Measurements from ENCODE around the gene BLOC1S3.

The BLOC1S3 gene

DNA sequence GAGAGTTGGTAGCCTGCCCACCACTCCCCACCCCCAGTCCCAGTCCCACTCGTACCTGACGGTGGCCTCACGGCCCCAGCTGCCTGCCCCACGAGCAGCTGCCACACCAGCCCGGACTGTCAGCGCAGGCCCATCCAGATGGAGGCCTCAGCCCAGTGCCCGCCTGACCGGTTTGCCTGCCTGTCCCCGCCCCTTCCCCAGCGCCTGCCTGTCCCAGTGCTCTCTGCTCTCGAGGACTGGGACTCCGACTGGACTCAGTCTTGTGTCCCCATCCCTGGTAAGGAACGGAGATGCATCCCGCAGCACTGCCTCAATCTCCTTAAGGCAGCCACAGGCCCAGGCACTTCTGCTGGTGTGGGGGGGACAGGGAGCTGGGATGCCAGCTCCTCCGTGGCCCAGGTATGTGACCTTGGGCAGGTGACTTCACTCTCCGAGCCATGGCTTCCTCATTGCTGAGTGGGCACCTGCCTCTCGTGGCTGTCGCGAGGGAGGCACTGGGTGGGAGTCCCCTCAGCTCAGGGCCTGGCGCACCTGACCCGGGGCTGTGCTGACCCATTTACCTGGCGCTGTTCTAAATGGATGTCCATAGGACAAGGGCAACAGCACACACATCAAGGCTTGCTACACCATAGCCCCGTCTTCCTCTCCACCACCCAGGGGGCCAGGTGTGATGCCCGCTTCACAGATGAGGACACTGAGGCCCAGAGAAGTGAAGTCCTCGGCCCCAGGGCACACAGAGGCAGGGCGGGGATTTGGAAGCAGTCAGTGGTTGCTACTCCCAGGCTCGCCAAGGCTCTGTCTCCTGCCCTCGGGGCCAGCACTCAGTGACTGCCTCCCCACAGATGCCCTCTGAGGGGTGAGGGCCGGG is 17.5 kb upstream of the BLOC1S3 start, which contains the start of gene NKPD1:
NKPD1 (minus strand) TSS at position 113 of the 868 bp plus-strand sequence. CDS start 832 bp downstream, outside the sequence.
- in situ Hi-C loops (cut with MboI; ENCODE audit: low sequenced_read_pairs), result no loop called here

DNA sequence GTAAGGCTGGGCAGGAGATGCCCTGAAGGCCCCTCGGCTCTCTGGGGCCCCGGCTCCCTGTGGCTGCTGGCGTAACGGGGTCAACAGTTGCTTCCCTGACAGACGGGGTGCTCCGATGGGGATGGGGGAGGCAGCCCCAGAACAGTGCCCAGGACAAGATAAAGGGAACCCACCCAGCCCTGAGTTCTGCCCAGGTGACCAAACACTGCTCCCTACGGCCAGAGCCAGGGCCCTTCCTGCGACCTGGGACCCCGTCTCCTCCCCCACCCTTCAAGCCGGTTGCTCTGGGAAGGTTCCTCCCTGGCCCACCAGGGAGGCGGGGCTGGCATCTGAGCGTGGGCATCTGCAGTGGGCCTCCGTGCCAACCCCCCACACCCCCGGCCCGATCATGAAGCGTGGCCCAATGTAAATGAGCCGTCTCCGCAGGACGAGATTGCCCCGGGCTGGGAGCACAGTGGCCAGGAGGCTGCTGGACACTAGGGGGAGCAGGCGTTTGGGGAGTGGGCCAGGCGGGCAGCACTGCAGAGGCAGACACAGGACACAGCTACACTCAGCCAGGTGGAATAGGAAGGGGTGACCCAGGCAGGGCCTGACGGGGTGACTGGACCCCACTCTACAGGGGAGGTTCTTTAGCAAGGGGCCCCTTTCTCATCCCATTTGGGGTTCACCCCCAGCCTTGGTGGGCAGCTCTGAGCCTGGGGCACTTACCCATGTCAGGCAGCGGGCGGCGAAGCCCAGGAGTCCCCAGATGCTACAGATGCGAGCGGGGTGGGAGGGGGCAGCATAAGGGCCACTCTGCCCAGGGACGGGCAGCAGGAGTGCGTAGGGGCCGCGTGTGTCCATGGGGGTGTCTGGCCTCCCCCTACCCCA is 16.6 kb upstream of the BLOC1S3 start:
- in situ Hi-C loops (cut with MboI; ENCODE audit: low sequenced_read_pairs), result no loop called here

DNA sequence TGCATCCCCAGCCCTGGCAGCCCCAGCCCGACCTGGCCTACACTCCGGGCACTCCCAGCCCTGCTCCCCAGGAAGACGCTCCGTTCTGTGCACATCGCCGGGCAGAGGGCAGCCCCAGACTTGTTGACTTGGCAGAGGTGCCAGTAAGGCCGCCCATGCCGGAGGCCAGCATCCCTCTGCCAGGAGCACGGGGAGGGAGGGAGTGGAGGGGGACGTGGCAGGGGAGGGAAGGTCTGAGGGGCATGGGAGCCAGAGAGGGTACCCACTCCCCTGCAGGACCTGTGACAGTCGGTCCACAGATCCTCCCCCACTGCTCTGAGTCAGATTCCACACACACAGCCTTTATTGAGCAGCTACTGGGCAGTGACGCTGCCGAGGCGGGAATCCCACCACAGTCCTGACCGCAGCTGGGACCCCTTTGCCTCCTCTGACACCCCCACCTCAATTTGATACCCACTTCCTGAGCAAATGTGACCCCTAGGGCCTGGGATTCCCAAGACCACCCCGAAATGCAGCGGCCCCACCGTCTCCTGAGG is 15.9 kb upstream of the BLOC1S3 start:
- in situ Hi-C loops (cut with MboI; ENCODE audit: low sequenced_read_pairs), result no loop called here

DNA sequence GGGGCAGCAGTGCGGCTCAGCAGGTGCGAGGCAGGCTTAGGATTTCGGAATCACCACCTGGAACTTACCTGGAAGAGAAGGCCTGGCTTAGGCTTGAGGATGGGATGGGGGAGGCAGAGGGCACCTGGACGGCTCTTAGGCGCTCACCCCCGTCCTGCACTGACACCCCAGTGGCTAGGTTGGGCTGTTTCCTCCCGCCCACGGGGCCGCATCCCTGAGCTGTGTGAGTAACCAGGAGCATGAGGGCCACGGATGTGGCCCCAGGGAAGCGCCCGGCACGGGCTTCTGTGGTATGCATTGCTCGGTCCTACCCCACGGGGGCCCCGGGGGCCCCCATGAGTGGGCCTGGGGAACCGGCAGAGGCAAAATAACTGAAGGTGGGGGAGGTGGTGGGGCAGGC is 15.4 kb upstream of the BLOC1S3 start:
- in situ Hi-C loops (cut with MboI; ENCODE audit: low sequenced_read_pairs), result no loop called here

DNA sequence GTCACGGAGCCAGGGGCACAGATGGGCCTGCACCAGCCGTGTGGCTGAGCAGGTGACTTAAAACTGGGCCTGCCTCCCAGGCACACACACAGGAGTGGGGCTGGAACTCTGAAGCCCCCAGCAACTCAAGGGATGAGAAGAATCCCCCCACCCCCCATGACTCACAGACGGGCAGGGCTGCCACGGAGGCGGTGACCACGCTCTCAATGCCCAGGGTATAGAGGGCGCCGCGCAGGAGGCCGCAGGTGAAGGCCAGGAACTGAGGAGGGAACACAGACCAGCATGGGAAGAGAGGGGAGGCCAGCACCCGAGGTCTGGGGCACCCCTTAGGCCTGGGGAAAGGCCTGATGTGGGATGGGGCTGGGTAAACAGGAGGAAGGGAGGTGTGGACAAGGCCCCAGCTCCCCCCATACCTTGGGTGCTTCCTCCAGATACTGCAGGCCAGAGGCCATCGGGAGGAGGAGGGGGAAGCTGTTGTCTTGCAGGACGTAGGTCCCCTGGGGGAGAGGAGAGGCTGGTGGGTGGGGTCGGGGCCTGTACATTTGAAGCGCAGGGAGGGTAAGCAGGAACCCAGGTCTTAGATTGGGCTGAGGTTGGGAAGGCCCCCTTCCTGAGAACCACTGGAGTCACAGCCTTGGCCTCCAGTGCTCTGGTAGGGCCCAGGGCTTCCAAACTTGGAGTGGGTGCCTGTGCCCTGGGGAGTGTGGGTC is 14.7 kb upstream of the BLOC1S3 start:
- in situ Hi-C loops (cut with MboI; ENCODE audit: low sequenced_read_pairs), result no loop called here

DNA sequence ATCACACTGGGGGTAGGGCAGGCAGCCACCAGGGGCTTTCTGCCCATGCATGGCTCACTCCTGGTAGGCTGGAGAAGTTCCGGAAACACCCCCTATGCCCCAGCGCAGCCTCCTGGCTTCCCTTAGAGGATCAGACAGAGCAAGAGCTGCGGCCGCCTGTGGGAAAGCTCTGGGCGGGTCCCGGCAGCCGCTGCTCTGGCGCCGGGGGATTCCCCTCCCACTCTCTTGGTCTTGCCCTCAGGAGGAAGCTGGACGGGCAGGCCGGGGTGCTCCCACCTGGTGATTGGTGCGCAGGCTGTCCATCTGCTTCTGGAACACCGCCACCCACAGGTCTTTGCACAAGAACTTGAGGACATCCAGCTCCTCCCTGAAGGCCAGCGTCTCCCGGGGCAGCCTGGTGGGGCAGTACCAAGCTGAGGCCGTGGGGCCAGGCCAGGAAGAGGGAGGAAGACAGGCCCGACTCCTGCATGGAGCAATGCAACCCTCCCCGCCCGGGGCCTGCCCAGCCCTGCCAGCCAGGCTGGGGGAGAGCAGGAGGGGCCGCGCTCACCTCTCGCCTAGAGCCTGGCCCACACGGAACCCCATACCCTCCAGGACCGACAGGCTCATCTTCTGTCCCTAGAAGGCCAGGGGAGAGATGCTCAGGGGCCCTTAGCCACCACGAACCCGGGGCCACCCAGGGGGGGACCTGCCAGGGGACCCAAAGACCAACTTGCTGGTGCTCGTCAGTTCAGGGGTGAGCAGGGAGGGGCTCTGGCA is 13.8 kb upstream of the BLOC1S3 start:
- in situ Hi-C loops (cut with MboI; ENCODE audit: low sequenced_read_pairs), result no loop called here

DNA sequence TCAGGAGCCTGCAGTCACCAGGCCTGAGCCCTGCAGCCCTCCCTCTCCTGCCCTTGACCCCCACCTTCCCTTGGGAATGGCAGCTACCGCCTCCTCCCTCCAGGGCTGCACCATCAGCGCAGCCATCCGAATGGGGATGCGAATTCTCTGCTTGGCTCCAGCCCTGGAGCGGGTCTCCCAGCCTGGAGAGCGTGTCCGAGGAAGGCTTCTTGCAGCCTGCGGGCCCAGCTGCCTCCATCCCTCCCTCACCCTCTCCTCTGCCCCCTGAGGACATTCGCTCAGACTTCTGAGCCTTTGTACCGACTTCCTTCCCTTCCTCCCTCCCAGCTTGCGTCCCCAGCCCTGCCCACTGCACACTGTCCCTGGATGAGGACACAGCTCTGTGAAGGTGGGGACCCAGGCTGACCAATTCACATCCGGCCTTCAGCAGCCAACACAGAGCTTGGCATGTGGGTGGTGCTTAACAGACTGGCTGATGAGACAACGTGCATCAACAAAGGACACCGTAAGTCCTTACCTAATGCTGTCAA is 11.8 kb upstream of the BLOC1S3 start:
- in situ Hi-C loops (cut with MboI; ENCODE audit: low sequenced_read_pairs), result no loop called here

DNA sequence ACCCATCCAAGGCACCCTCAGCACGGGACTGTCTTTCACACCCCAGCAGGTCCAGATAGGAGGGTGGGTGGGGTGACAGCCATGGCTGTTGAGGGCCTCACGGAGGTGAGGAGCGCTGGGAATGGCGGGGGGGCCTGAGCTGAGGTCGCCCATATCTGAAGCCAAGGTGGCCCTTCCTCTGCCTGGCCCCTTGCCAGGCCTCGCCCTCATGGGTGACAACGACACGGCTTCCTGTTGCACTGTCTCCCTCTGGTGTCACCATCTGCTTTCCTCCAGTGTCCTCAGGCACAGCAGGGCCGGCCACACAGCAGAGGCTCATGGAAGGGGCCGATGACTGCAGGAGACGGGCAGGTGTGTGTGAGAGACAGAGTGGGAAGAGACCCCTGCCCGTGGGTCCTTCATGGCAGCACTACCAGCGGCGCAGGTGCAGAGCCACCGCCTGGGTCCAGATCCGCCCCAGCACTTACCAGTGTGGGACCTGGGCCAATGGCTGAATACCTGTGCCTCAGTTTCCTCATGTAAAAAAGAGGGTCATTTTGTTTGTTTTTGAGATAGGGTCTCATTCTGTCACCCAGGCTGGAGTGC is 9.7 kb upstream of the BLOC1S3 start:
- in situ Hi-C loops (cut with MboI; ENCODE audit: low sequenced_read_pairs), result no loop called here

DNA sequence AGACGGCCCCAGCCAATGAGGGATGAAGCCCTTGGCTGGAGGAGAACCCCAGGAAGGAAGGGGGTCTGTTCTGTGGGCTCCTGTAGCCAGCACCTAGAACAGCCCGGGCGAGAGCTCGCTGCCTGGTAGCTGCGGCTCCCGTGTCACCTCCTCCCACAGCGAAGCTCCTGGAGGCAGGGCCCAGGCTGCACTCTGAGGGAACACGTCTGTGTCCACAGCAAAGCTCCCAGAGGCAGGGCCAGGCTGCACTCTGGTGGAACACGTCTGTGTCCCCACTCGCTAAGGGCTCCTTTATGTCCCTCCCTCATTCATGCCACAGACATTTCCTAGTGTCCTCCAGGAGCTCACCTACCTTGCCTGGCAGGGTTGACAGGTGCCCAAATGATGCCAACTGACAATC is 9.0 kb upstream of the BLOC1S3 start:
- in situ Hi-C loops (cut with MboI; ENCODE audit: low sequenced_read_pairs), result no loop called here

DNA sequence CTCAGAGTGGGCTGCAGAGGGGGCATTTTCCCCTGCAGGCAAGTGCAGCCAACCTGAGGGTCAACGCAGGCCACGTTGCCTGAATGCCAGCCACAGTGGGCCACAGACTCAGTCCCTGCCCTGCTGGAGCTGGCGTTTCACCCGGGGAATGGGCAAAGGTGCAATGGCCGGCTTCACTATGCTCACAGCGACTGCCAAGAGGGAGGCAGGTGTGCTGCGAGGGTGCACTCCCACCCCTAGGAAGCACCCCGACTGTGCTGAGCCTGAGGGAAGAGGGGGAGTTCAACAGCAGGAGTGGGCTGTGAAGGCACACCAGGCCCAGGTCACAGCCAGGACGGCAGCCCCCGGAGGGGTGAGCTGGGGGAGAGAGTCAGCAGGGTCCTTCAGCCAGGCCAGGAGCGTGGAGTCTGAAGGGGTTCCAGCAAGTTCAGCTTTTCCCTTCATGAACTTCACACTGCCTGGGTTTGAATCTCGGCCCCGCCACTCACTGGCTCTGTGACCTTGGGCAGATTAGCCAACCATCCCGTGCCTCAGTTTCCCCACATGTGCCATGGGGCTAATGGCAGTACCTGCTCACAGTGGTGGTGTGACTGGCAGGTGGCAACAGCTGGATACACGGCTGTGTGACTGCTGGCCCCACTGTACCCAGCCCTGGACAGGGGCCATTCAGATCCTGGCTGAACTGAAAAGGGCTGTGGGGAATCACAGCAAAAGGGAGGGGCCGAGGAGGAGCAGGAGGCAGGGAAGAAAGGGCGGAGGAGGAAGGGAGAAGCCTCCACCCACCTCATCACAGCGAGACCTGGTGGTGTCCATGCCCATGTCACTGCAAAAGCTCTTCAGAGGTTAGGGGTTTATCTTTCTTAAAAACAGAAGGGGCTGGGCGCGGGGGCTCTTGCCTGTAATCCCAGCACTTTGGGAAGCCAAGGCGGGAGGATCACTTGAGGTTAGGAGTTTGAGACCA is 8.2 kb upstream of the BLOC1S3 start:
- in situ Hi-C loops (cut with MboI; ENCODE audit: low sequenced_read_pairs), result no loop called here

DNA sequence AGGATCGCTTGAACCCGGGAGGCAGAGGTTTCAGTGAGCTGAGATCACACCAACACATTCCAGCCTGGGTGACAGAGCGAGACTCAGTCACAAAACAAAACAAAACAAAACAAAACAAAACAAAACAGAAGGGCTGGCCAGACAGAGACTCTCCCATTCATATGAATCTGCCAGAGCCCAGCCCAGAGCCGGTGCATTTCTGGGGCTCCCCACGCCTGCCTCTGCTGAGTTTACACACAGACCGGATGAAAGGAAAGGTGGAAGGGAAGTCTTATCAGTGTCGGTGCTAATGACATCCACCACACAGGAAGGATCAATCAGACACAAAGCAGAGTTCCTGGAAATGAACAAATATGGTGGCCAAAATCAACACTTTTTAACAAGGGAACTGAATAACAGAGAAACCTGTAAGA is 7.4 kb upstream of the BLOC1S3 start:
- in situ Hi-C loops (cut with MboI; ENCODE audit: low sequenced_read_pairs), result no loop called here

DNA sequence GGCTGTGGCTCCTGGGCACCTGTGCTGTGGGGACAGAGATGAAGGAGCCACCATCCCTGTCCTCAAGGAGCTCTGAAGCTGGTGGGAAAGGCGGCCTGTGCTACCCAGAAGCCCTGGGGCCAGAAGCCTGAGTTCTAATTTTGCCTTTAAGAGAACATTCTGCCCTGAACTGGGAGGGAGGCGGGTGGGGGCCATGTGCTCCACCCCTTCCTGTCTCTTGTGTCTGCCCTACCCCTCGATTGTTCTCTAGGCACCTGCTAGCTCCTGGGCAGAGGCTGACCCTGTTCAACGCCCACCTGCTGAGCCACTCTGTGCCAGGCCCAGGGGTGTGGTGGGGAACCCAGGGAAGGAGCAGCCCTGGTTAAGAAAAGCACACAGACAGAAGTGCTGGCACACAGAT is 6.4 kb upstream of the BLOC1S3 start:
- in situ Hi-C loops (cut with MboI; ENCODE audit: low sequenced_read_pairs), result no loop called here

DNA sequence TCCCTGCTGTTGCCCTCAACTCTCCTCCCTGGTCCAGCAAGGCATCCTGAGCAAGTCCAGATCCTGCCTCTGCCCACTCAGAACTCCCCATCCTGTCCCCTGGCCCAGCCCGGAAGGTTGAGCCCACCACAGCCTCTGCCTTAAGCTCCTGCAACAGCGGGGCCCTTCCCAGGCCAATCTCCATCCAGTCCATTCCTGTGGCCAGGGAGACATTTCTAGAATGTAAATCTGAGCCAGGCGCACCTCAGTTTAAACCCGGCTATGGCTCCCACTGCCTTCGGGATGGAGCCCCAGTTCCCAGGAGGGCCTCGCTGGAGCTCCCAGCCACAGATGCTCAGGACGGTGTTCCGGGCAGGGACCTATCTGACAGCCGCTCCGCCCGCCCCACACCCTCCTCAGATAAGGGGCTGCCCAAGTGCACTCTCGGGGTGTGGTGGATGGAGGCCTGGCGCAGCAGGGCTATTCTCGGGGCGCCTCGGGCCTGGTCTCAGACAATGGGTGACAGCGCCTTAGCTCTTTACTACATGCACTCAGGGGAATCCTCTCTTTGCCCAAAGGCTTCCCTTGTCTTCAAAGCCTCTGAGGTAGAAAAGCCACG is 5.9 kb upstream of the BLOC1S3 start:
- in situ Hi-C loops (cut with MboI; ENCODE audit: low sequenced_read_pairs), result no loop called here

DNA sequence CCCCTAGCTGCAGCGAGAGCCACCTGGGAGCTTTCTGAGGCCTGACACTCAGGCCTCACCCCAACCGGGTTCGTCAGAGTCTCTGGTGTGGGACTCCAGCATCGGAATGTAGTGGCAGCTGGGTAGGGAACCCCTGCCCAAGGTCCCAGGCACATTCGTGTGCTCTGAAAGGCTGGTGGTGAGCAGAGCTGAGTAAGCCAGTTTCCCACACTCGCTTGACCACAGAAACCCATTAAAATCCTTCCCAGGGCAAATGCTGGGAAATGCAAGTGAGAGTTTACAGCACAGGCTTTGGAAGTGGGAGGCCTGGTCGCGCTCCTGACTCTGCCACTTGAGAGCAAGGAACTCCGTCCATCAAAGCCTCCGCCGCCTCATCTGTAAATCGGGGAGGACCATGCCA is 4.8 kb upstream of the BLOC1S3 start:
- in situ Hi-C loops (cut with MboI; ENCODE audit: low sequenced_read_pairs), result no loop called here

DNA sequence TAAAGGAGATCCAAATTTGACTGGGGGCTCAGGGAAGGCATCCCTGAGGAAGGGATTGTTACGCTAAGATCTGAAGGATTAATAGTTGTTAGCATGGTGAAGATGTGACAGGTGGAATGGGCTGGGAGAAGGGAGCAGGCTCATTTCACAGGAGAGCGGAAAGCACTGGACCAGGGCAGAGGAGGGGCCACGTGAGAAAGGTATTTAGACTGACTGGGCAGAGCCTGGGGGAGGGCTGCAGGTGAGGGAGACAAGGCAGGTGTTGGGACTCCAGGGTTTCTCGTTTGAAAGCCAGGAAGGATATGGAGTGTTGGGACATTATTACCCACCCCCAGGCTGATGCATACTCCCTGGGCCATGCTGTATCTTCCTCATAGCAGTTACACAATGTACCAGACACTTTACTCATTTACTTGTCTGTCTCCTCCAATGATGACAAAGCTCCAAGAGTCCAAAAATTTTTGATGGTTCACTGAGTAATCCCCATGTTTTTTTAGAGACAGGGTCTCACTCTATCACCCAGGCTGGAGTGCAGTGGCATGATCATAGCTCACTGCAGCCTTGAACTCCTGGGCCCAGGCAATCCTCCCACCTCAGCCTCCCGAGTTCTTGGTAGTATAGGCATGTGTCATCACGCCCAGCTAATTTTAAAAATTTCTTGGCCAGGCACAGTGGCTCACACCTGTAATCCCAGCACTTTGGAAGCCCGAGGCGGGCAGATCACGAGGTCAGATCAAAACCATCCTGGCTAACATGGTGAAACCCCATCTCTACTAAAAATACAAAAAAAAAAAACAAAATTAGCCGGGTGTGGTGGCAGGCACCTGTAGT is 2.9 kb upstream of the BLOC1S3 start:
- in situ Hi-C loops (cut with MboI; ENCODE audit: low sequenced_read_pairs), result no loop called here

DNA sequence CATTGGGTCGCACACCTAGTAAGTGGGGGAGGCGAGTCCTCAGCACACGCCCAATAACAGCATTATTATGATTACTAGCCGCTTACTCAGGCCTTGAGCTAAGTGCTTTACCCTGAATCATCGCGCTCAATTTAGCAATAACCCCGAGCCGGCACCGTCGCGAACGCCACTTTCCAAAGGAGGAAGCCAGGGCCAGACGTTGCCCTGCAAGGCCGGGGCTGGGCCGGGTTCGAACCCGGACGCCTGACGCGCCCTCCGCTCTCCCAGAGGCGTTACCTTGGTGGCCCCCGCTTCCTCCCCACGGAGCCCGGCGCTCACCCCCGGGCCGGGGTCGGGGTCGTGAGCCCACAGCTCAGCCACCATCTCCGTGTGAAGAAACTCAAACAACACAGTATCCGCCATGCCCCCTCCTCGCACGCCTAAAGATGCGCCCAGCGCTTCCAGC is 745 bp upstream of the BLOC1S3 start, which contains the start of gene TRAPPC6A:
TRAPPC6A (minus strand) TSS at position 421 of the 445 bp plus-strand sequence; CDS start at position 402, 19 bp downstream.
- in situ Hi-C loops (cut with MboI; ENCODE audit: low sequenced_read_pairs), result no loop called here

Data from hTERT RPE-1 (cell line).